Stimulated activated CD4-positive, alpha-beta T cell treated with anti-CD3 and anti-CD28 coated beads, Interleukin-12 subunit alpha, Interleukin-12 subunit beta, amount 100 ng/mL, for 48 hours (primary cell): ENCODE results near the gene VAV3.

Experiments used
- DNase-seq, 3 donors: peaks; one replicate each; pipeline ENCODE4 v3.0.0-alpha.2; 2020; ENCODE audit warnings: low read depth in 2 of 3, low spot score in 1 of 3

The VAV3 gene

DNA sequence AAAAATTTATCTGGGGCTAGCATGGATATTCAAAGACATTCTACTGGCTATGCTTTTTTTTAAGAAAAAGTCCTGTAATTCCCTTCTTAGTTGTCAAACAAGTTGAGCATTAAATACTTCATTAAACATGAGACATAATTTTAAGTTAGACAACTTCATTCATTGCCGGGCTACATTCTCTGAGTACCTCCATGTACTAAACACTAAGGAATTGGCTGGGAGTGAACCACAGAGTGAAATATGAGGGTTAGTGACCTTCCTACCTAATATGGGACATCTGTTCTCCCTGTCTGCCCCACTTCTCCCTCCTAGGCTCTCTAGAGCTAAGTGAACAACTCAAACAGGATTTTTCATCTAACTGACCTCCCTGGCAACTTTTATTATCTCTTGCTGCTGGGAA, 370.4 kb downstream of the VAV3 start:
- no peak for DNase-seq

GRCh38 chr1:107593501-107594209, 371.3 kb downstream of the VAV3 start:
- DNase-seq = no peak

GRCh38 chr1:107590900-107591622, 373.9 kb downstream of the VAV3 start:
- no peak for DNase-seq

- DNase-seq = no peak
These were observed 374.9 kb downstream of the VAV3 start for GRCh38 chr1:107590087-107590486.

DNA sequence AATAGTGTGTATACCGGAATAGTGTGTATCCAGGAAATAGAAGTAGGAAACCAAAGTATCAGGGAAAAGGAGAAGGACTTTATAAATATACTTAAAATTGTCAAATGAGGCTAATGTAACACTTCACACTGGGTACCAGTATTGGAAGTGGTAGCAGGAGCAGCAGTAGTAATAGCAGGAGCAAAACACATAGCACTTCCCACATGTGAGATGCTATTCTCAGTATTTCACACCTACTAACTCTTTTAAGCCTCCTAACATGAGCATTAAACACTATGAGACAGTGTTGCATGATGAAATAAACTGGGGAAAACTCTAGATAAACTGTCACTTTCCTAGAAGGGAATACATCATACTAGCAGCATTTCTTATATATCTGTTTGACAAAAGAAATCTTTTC, 376.7 kb downstream of the VAV3 start:
- DNase-seq = no peak

DNA sequence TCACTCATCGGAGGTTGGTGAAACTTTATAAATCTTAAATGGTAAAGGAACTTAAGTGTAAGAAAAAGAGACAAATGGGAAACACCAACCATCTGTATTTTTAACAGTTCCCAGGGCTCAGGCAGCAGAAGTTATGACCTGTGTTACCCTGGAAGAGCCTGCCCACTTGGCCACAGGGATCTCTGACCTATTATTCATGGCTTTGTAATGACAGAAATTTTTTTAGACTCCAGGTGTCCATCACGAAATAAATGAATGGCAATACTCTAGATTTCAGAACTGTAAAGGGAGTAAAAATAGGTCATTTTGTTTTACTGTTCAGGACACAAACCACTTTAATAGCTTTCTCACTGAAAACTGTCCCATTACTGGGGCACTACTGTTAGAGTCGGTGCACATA, 389.8 kb downstream of the VAV3 start:
- no peak for DNase-seq

DNA sequence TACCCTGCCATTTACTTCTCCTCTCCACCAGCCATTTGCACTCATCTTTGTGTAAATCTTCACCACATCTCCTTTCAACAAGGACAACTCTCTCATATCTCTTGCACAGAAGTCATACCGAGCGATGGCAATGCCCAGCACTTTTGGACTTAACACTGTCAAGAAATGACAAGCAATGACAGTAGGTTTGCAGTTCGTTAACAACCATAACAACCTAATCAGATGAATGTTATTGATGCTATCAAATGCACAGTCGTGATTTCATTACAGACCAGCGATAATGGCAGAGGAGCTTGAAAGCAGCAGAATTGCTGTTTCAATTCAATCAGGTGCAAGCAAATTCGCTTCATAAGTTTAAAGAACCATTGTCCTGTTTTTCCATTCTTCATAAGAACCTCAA, 390.9 kb downstream of the VAV3 start:
- DNase-seq = no peak

DNA sequence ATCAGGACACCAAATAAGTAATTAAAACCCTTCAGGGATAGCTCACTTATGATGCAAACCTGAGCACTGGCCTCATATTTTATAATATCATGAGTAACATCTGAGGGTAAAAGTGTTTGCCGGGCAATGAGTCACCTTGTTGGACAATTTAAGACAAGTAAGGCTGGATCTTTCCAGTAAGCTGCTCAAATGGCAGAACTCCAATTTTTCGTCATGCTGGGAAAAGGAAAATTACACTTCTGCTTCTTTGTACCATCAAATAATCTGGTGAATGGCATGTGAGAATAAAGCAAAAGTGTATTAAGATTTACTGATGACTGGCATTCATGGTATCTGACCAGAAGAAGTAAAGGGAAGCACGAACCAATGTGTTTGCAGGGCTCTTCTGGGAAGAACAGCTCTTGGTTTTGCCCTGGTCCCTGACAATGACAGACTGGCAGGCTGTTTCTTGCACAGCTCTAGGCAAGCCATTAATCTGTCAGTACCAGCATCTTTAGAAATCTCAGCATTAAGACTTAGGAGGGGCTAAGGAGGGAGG, 392.2 kb downstream of the VAV3 start:
- no peak for DNase-seq

- no peak for DNase-seq
These were observed 394.2 kb downstream of the VAV3 start for GRCh38 chr1:107570768-107571167.

GRCh38 chr1:107563441-107563840, 401.5 kb downstream of the VAV3 start:
- DNase-seq = no peak

DNA sequence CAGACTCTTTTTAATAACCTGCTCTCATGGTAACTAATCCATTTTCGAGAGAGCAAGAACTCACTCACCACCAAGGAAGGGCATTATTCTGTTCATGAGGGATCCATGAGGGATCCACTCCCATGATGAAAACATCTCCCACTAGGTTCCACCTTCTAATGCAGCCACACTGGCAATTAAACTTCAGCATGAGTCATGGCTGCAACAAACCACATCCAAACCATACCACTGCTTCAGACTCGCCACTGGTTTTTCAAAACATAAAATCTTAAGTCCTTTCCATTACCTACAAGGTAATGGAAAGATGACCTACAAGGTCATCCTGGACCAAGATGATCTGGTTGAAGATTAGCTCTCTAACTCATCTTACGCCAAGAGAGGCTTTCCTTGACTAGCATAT, 405.1 kb downstream of the VAV3 start:
- no peak for DNase-seq

- DNase-seq = no peak
These were observed 407.9 kb downstream of the VAV3 start for GRCh38 chr1:107557095-107557494.

GRCh38 chr1:107555578-107555977, 409.4 kb downstream of the VAV3 start:
- no peak for DNase-seq

DNA sequence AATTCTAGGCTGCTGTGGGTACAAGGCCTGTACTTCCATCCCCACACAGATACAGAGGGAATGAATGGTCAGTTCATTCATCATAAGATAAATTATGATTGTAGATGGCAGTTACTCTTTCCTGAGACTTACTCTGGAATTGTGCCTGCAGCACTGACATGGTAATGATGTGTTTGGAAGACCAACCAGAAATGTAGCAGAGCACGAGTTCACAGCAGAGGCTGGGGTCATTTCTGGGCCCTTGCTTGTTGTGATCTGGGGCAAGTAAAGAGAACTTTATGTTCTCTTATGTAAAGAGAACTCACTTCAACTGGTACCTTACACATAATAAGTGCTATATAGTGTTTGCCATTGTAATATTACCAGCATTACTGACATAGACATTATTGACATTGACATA, 412.2 kb downstream of the VAV3 start:
- no peak for DNase-seq

GRCh38 chr1:107551456-107551855, 413.5 kb downstream of the VAV3 start:
- DNase-seq = no peak

GRCh38 chr1:107550358-107550757, 414.6 kb downstream of the VAV3 start:
- no peak for DNase-seq

GRCh38 chr1:107549152-107549810, 415.7 kb downstream of the VAV3 start:
- no peak for DNase-seq

GRCh38 chr1:107548276-107548675, 416.7 kb downstream of the VAV3 start:
- no peak for DNase-seq

DNA sequence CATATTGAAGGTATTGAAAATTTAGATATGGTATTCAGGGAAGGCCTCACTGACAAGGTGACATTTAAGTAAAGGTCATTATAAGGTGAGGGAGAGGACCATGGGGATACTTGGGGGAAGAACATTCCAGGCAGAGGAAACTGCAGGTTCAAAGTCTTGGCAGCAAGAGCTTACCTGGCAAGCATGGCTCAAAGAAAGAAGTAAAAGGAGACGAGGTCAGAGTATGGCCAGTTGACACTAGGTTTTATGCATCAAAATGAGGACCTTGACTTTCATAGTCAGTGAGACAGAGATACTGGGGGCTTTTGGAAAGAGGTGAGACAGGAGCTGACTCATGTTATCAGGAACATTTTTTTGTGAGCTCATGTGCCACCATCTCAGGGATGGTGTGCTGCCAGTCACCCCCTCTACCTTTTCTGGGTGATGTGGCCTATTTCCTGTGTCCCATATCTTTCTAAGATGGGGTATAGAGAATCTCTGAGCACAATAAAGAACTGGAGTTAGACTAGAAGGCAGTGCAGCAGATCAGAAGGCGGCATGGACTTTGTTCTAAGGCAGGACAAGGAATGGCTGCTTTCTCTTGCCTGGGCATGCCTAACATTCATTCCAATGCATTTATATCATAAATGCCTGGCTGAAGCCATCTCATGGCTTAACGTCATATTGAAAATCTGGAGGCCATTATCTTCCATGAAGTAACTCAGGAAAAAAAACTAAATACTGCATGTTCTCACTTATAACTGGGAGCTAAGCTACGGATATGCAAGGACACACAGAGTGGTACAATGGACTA, 417.4 kb downstream of the VAV3 start:
- DNase-seq = no peak

DNA sequence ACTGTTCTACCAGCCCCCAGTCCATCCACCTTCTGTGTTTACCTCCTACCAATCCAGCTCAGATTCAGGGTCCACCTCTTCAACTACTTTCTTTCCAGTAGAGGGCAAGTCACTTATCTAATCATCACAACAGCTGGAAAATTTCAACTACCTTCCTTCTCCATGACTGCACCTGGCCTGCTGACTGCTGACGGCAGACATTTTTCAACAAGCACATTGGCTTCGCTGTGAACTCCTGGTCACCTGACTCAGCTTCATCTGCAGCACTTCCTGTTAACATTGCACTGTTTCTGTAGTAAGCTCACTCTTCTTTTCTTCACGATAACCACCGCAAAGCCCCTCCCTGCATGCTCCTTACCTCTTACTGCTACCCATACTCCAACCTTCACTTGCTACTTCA, 418.4 kb downstream of the VAV3 start:
- DNase-seq = no peak

DNA sequence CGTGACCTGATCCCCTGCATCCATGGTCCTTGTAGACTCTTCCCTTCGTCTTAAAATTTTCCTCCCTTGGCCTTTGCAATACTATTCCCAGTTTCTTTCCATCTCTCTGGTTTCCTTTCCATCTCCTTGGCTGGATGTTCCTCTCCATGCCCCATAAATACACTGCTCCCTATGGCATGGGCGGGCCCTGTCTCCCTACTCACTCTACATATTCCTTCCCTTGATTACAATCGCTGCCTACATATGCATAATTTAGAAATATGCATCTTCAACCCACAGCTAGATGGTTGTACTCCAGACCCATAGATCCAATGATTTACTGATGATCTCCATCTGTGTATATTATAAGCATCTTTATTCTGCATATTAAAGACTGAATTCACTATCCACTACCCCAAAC, 419.1 kb downstream of the VAV3 start:
- DNase-seq = no peak
